Inflammatory macrophage (primary cell): ENCODE results near the gene HSPA4.
"Not testable (repeated sequence)": the region's sequence is repeated elsewhere in the genome, so short reads cannot be mapped to it uniquely, and the experiment has no call there.

Experiments
- DNase-seq, 2 donors: peaks; one replicate each; pipeline ENCODE4 v3.0.0-alpha.2; 2020 to 2022

Gene HSPA4

GRCh38 chr5:133051061-133051541 is 712 bp upstream of the HSPA4 start:
- DNase-seq = peak; percentile 10 to 16

GRCh38 chr5:133052317-133053175 is 733 bp downstream of the HSPA4 start:
- DNase-seq = peak; percentile 76 to 82

- DNase-seq = no peak
Measured at GRCh38 chr5:133053448-133053847, 1.6 kb downstream of the HSPA4 start.

- no peak for DNase-seq
Measured at GRCh38 chr5:133054697-133055471, 3.1 kb downstream of the HSPA4 start.

- no peak for DNase-seq
Measured at GRCh38 chr5:133056891-133057290, 5.1 kb downstream of the HSPA4 start.

- DNase-seq = no peak
Measured at GRCh38 chr5:133059621-133060020, 7.8 kb downstream of the HSPA4 start.

GRCh38 chr5:133062276-133062675 is 10.5 kb downstream of the HSPA4 start:
- DNase-seq = peak in 1 of 2 donors; percentile 22

- no peak for DNase-seq
Measured at GRCh38 chr5:133063965-133064364, 12.2 kb downstream of the HSPA4 start.

- DNase-seq = no peak
Measured at GRCh38 chr5:133065471-133065870, 13.7 kb downstream of the HSPA4 start.

GRCh38 chr5:133066045-133066444 is 14.2 kb downstream of the HSPA4 start:
- no peak for DNase-seq

- no peak for DNase-seq
Measured at GRCh38 chr5:133072021-133072420, 20.2 kb downstream of the HSPA4 start.

GRCh38 chr5:133075572-133076536 is 24.0 kb downstream of the HSPA4 start:
- no peak for DNase-seq

GRCh38 chr5:133079048-133079447 is 27.2 kb downstream of the HSPA4 start:
- no peak for DNase-seq

GRCh38 chr5:133081036-133081435 is 29.2 kb downstream of the HSPA4 start:
- DNase-seq = peak in 1 of 2 donors; percentile 16

GRCh38 chr5:133081703-133082102 is 29.9 kb downstream of the HSPA4 start:
- DNase-seq = no peak

- DNase-seq = no peak
Measured at GRCh38 chr5:133082128-133082527, 30.3 kb downstream of the HSPA4 start.

GRCh38 chr5:133083901-133084300 is 32.1 kb downstream of the HSPA4 start:
- no peak for DNase-seq

GRCh38 chr5:133085171-133085570 is 33.4 kb downstream of the HSPA4 start:
- not testable (repeated sequence) for DNase-seq

GRCh38 chr5:133086366-133086875 is 34.6 kb downstream of the HSPA4 start:
- no peak for DNase-seq

- DNase-seq = no peak
Measured at GRCh38 chr5:133088064-133088463, 36.3 kb downstream of the HSPA4 start.

- DNase-seq = no peak
Measured at GRCh38 chr5:133091034-133091433, 39.2 kb downstream of the HSPA4 start.

GRCh38 chr5:133106343-133106742 is 54.5 kb downstream of the HSPA4 start:
- DNase-seq = no peak
